Measurements from ENCODE around the gene CSE1L.
A peak's percentile ranks its signal among the peaks of the same experiment; 100 is the strongest.
"Not testable (repeated sequence)": the region's sequence is repeated elsewhere in the genome, so short reads cannot be mapped to it uniquely, and the experiment has no call there.

The CSE1L gene

GRCh38 chr20:49078310-49078709 lies 32.2 kb downstream of the CSE1L start:
- no peak for DNase-seq (ENCODE audit: low read depth)

GRCh38 chr20:49082295-49082694 lies 36.2 kb downstream of the CSE1L start:
- DNase-seq (ENCODE audit: low read depth) = not testable (repeated sequence)

- DNase-seq (ENCODE audit: low read depth) = no peak
Observed at GRCh38 chr20:49091104-49091503, 45.0 kb downstream of the CSE1L start.

GRCh38 chr20:49091762-49092161 lies 45.6 kb downstream of the CSE1L start:
- no peak for DNase-seq (ENCODE audit: low read depth)

GRCh38 chr20:49096203-49096730 lies 50.2 kb downstream of the CSE1L start:
- DNase-seq (ENCODE audit: low read depth) = no peak

- no peak for DNase-seq (ENCODE audit: low read depth)
Observed at GRCh38 chr20:49097159-49097558, 51.0 kb downstream of the CSE1L start.

GRCh38 chr20:49098136-49098535 lies 52.0 kb downstream of the CSE1L start:
- no peak for DNase-seq (ENCODE audit: low read depth)

- DNase-seq (ENCODE audit: low read depth) = no peak
Observed at GRCh38 chr20:49099011-49099410, 52.9 kb downstream of the CSE1L start.

- not testable (repeated sequence) for DNase-seq (ENCODE audit: low read depth)
Observed at GRCh38 chr20:49100292-49100691, 54.2 kb downstream of the CSE1L start.

GRCh38 chr20:49100972-49101371 lies 54.9 kb downstream of the CSE1L start:
- no peak for DNase-seq (ENCODE audit: low read depth)

- no peak for DNase-seq (ENCODE audit: low read depth)
Observed at GRCh38 chr20:49103019-49103418, 56.9 kb downstream of the CSE1L start.

- no peak for DNase-seq (ENCODE audit: low read depth)
Observed at GRCh38 chr20:49103647-49104364, 57.7 kb downstream of the CSE1L start.

GRCh38 chr20:49104365-49104648 lies 58.2 kb downstream of the CSE1L start:
- no peak for DNase-seq (ENCODE audit: low read depth)

- DNase-seq (ENCODE audit: low read depth) = not testable (repeated sequence)
Observed at GRCh38 chr20:49104979-49105547, 59.0 kb downstream of the CSE1L start.

- DNase-seq (ENCODE audit: low read depth) = no peak
Observed at GRCh38 chr20:49106328-49106727, 60.2 kb downstream of the CSE1L start.

GRCh38 chr20:49110767-49111694 lies 64.9 kb downstream of the CSE1L start:
- no peak for DNase-seq (ENCODE audit: low read depth)

- DNase-seq (ENCODE audit: low read depth) = peak; percentile 56
Observed at GRCh38 chr20:49112596-49113274, 66.6 kb downstream of the CSE1L start.

- DNase-seq (ENCODE audit: low read depth) = peak; percentile 28
Observed at GRCh38 chr20:49115564-49115963, 69.5 kb downstream of the CSE1L start.

GRCh38 chr20:49118307-49118706 lies 72.2 kb downstream of the CSE1L start:
- no peak for DNase-seq (ENCODE audit: low read depth)

GRCh38 chr20:49119988-49120387 lies 73.9 kb downstream of the CSE1L start:
- DNase-seq (ENCODE audit: low read depth) = no peak

- no peak for DNase-seq (ENCODE audit: low read depth)
Observed at GRCh38 chr20:49122920-49123319, 76.8 kb downstream of the CSE1L start.

GRCh38 chr20:49123982-49124381 lies 77.9 kb downstream of the CSE1L start:
- no peak for DNase-seq (ENCODE audit: low read depth)

Data from EH (cell line).